Gastrocnemius medialis (tissue), 4 donors: ENCODE results near the gene FBXL17. TPM values are rescaled to one million over a fixed set of nuclear protein-coding genes. Genes with fewer than 3 reads are reported as not detected.

Experiments used
- ATAC-seq, 2 donors: fragments of 150-250 bp; one replicate each; pipeline ENCODE4 v1.9.1; 2016
- DNase-seq, 2 donors: peaks; one replicate each; pipeline ENCODE4 v3.0.0-alpha.2; 2019
- H3K27ac ChIP-seq, 4 donors: fragments of 200-600 bp; sonication (generic); 1 replicate in 1 of 4; 2 replicates in 3 of 4; pipeline ENCODE4 v1.5.1; 2016 to 2018; ENCODE audit warnings: mild to moderate bottlenecking in 2 of 4, moderate library complexity in 1 of 4
- H3K27me3 ChIP-seq, 3 donors: fragments of 200-600 bp; sonication (generic) in 2 of 3; 1 replicate in 1 of 3; 2 replicates in 2 of 3; pipeline versions ENCODE4 v1.5.1 to v1.6.0; 2016 to 2019; ENCODE audit warnings: mild to moderate bottlenecking in 1 of 3, moderate library complexity in 1 of 3
- H3K36me3 ChIP-seq, 2 donors: fragments of 200-600 bp; sonication (generic) in 1 of 2; one replicate each; pipeline ENCODE4 v1.5.1; 2017 to 2018
- H3K4me1 ChIP-seq, 2 donors: fragments of 200-600 bp; sonication (generic) in 1 of 2; one replicate each; pipeline ENCODE4 v1.5.1; 2016 to 2017; ENCODE audit warnings: mild to moderate bottlenecking in 2 of 2
- H3K4me3 ChIP-seq, 4 donors: fragments of 200-600 bp; sonication (generic) in 3 of 4; 1 replicate in 1 of 4; 2 replicates in 3 of 4; pipeline ENCODE4 v1.5.1; 2016 to 2019; ENCODE audit warnings: mild to moderate bottlenecking in 2 of 4
- H3K9me3 ChIP-seq, 3 donors: fragments of 200-600 bp; sonication (generic) in 2 of 3; 1 replicate in 1 of 3; 2 replicates in 2 of 3; pipeline ENCODE4 v1.5.1; 2016 to 2019
- CTCF ChIP-seq, 5 experiments: fragments of 450-650 bp in 3 of 5; fragments of 200-600 bp in 2 of 5; sonication (generic) in 2 of 5; IDR thresholded peaks in 4 of 5; conservative IDR thresholded peaks in 1 of 5; 1 replicate in 4 of 5; 2 replicates in 1 of 5; pipeline ENCODE4 v1.5.1; 2016 to 2019; ENCODE audit warnings: antibody characterized with exemption in 5 of 5, mild to moderate bottlenecking in 3 of 5, moderate library complexity in 3 of 5
- POLR2A ChIP-seq, 2 donors: fragments of 450-650 bp; IDR thresholded peaks; one replicate each; pipeline ENCODE4 v1.6.1; 2017; ENCODE audit warnings: antibody characterized with exemption in 2 of 2, mild to moderate bottlenecking in 2 of 2, moderate library complexity in 2 of 2
- in situ Hi-C, 4 donors: fragments of 200-750 bp; cut with MboI; loops; one replicate each; pipeline versions ENCODE4 v1.15.0 to v1.8.0; 2017; ENCODE audit warnings: low sequenced_read_pairs in 4 of 4
- intact Hi-C: fragments of 100-400 bp; cut with DNase I; formaldehyde crosslinking; loops from one replicate; pipeline ENCODE4 v1.15.1; 2023; ENCODE audit warnings: low total_unique reads
- total RNA-seq, 4 donors: library from RNA; depleted of rRNA; stranded (reverse); fragments of >200 nt; gene quantifications; one replicate each; pipeline versions ENCODE4 v1.1.0 to v1.2.3, GENCODE V29; 2016

The FBXL17 gene
- total RNA-seq, 4 donors from 2014 or later: 23.3 to 33.4 (median 26.9) TPM

- TF ChIP-seq CTCF (IDR thresholded peaks at IDR 0.05 in 4 of 5, conservative IDR thresholded peaks at IDR 0.05 in 1 of 5) (no peak), POLR2A (IDR thresholded peaks at IDR 0.05) (no peak)
- Histone ChIP-seq H3K4me1 (peaks cover 7 to 11% of the 10 kb centered on the region in 2 donors), H3K4me3 (no peak overlapping the region), H3K27me3 (no peaks in the 10 kb centered on the region), H3K27ac (no peak overlapping the region), H3K36me3 (peaks cover 0 to 13% of the 10 kb centered on the region in 2 donors), H3K9me3 (no peaks in the 10 kb centered on the region)
- intact Hi-C loops: no loop called here
- DNase-seq (no peak), ATAC-seq (no peak)
- in situ Hi-C loops: no loop called here
Measured at GRCh38 chr5:108361771-108362170, 20.1 kb downstream of the FBXL17 start.

GRCh38 chr5:108361239-108361638 lies 20.7 kb downstream of the FBXL17 start:
- peaks cover 9 to 10% of the 10 kb centered on the region in 2 donors for H3K4me1 ChIP-seq
- no peak for ATAC-seq
- no peaks in the 10 kb centered on the region for H3K27me3 ChIP-seq
- in situ Hi-C loops (no loop called here), intact Hi-C loops (no loop called here)
- H3K27ac ChIP-seq: no peak overlapping the region
- no peak for DNase-seq
- no peak for TF ChIP-seq CTCF (IDR thresholded peaks at IDR 0.05 in 4 of 5, conservative IDR thresholded peaks at IDR 0.05 in 1 of 5)
- TF ChIP-seq POLR2A (IDR thresholded peaks at IDR 0.05): no peak
- H3K36me3 ChIP-seq: peaks cover 0 to 13% of the 10 kb centered on the region in 2 donors
- H3K4me3 ChIP-seq: no peak overlapping the region
- no peaks in the 10 kb centered on the region for H3K9me3 ChIP-seq

GRCh38 chr5:108360280-108360679 lies 21.6 kb downstream of the FBXL17 start:
- ATAC-seq: no peak
- Histone ChIP-seq H3K36me3 (peaks cover 0 to 13% of the 10 kb centered on the region in 2 donors), H3K4me3 (no peak overlapping the region), H3K4me1 (peaks cover 11 to 16% of the 10 kb centered on the region in 2 donors), H3K9me3 (no peaks in the 10 kb centered on the region), H3K27ac (no peak overlapping the region), H3K27me3 (no peaks in the 10 kb centered on the region)
- intact Hi-C loops: no loop called here
- in situ Hi-C loops: no loop called here
- DNase-seq: no peak
- no peak for TF ChIP-seq POLR2A (IDR thresholded peaks at IDR 0.05)
- no peak for TF ChIP-seq CTCF (IDR thresholded peaks at IDR 0.05 in 4 of 5, conservative IDR thresholded peaks at IDR 0.05 in 1 of 5)

GRCh38 chr5:108356286-108356685 lies 25.6 kb downstream of the FBXL17 start:
- TF ChIP-seq CTCF (IDR thresholded peaks at IDR 0.05 in 4 of 5, conservative IDR thresholded peaks at IDR 0.05 in 1 of 5) (no peak), POLR2A (IDR thresholded peaks at IDR 0.05) (no peak)
- Histone ChIP-seq H3K4me1 (peaks cover 12 to 16% of the 10 kb centered on the region in 2 donors), H3K4me3 (no peak overlapping the region), H3K36me3 (no peaks in the 10 kb centered on the region), H3K27ac (peak overlapping the region in 3 of 4 donors; percentile 10 to 51 (median 47)), H3K27me3 (no peaks in the 10 kb centered on the region), H3K9me3 (no peaks in the 10 kb centered on the region)
- intact Hi-C loops (loop anchor here (10.0 kb wide), 1 partner anchor 211 kb away; no protein-coding TSS in a partner anchor), in situ Hi-C loops (no loop called here)
- DNase-seq (no peak), ATAC-seq (peak in 1 of 2 donors; percentile 52)

- intact Hi-C loops (loop anchor here (10.0 kb wide), 1 partner anchor 208 kb away; no protein-coding TSS in a partner anchor), in situ Hi-C loops (no loop called here)
- H3K4me3 ChIP-seq: no peak overlapping the region
- no peak overlapping the region for H3K27ac ChIP-seq
- DNase-seq (no peak), ATAC-seq (no peak)
- H3K4me1 ChIP-seq: peaks cover 18 to 20% of the 10 kb centered on the region in 2 donors
- H3K36me3 ChIP-seq: no peaks in the 10 kb centered on the region
- H3K9me3 ChIP-seq: no peaks in the 10 kb centered on the region
- TF ChIP-seq CTCF (IDR thresholded peaks at IDR 0.05 in 4 of 5, conservative IDR thresholded peaks at IDR 0.05 in 1 of 5): no peak
- TF ChIP-seq POLR2A (IDR thresholded peaks at IDR 0.05): no peak
- no peaks in the 10 kb centered on the region for H3K27me3 ChIP-seq
Measured at GRCh38 chr5:108353087-108353486, 28.8 kb downstream of the FBXL17 start.
